ENCODE data around the gene KIF3B.

DNA sequence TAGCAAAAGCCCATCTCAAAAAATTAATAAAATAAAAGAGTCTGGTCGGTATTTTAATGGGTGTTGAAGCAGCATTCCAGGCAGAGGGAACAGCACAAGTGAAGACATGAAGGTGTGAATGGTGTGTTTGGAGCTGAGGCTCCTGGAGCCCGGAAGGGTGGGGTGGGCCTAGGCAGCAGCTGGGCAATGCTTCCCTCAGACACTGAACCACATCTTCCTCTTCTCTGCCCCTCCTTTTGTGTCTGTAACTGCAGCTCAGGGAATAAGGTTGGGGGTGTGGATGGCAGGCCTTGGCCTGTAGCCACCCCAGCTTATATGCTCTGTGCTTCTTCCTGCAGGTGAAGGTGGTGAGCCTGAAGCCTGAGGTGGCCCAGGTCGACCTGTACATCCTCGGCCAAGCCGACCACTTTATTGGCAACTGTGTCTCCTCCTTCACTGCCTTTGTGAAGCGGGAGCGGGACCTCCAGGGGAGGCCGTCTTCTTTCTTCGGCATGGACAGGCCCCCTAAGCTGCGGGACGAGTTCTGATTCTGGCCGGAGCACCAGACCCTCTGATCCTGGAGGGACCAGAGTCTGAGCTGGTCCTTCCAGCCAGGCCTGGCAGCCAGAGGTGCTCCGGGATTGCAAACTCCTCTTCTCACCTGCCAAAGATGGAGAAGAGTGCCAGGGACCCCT lies 43.2 kb upstream of the KIF3B start:
- TF ChIP-seq, protein P1, sequence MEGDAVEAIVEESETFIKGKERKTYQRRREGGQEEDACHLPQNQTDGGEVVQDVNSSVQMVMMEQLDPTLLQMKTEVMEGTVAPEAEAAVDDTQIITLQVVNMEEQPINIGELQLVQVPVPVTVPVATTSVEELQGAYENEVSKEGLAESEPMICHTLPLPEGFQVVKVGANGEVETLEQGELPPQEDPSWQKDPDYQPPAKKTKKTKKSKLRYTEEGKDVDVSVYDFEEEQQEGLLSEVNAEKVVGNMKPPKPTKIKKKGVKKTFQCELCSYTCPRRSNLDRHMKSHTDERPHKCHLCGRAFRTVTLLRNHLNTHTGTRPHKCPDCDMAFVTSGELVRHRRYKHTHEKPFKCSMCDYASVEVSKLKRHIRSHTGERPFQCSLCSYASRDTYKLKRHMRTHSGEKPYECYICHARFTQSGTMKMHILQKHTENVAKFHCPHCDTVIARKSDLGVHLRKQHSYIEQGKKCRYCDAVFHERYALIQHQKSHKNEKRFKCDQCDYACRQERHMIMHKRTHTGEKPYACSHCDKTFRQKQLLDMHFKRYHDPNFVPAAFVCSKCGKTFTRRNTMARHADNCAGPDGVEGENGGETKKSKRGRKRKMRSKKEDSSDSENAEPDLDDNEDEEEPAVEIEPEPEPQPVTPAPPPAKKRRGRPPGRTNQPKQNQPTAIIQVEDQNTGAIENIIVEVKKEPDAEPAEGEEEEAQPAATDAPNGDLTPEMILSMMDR (IDR thresholded peaks at IDR 0.05): no peak
- no peak for TF ChIP-seq POLR2A (IDR thresholded peaks at IDR 0.05)

All from heart left ventricle (tissue), 13 donors.